ENCODE measurements around the gene RAB42. TPM values are rescaled to one million over a fixed set of nuclear protein-coding genes. Genes with fewer than 3 reads are reported as not detected.

RAB42 gene
- total and polyA plus RNA-seq, 10 of the 15 experiments (the other 5 are each of a cell fraction or from before 2014, with no cell fraction given), result 0.16 to 4.5 (median 0.49) TPM

- TF ChIP-seq MTA2 (IDR thresholded peaks at IDR 0.05; ENCODE audit: low read depth), result no peak
- TF ChIP-seq WRNIP1 (IDR thresholded peaks at IDR 0.05; ENCODE audit: borderline replicate concordance, low read depth, low read length), result no peak
- TF ChIP-seq TCF3 (IDR thresholded peaks at IDR 0.05; ENCODE audit: borderline replicate concordance, insufficient read depth, low read depth, low read length), result peak; percentile 81
- peak; percentile 42; the same call in 1 of the 2 replicates for TF ChIP-seq SREBF2 (IDR thresholded peaks at IDR 0.05; ENCODE audit: low read length)
- TF ChIP-seq USF2 (IDR thresholded peaks at IDR 0.05; ENCODE audit: borderline replicate concordance, low read depth, low read length), result peak; percentile 66; the same call in 1 of the 2 replicates
- TF ChIP-seq NBN (IDR thresholded peaks at IDR 0.05), result peak; percentile 88
- no peak for TF ChIP-seq FOXM1 (IDR thresholded peaks at IDR 0.05; ENCODE audit: low read depth, low read length)
- TF ChIP-seq MAX (IDR thresholded peaks at IDR 0.05; ENCODE audit: low read depth, low read length), result peak; percentile 98
- TF ChIP-seq IRF4 (IDR thresholded peaks at IDR 0.05; ENCODE audit: low read depth, low read length), result peak; percentile 57; the same call in 1 of the 2 replicates
- no peak for TF ChIP-seq NR2C2 (IDR thresholded peaks at IDR 0.05; ENCODE audit: borderline replicate concordance, control insufficient read depth, insufficient read length, low read depth)
- 0 out of 2 replicates have a peak, but pooled peaks have one; percentile 38 for TF ChIP-seq GATAD2B (conservative IDR thresholded peaks at IDR 0.05; ENCODE audit: low read depth)
- no peak for TF ChIP-seq RFX5 (IDR thresholded peaks at IDR 0.05; ENCODE audit: low read depth, low read length)
- TF ChIP-seq ATF3 (IDR thresholded peaks at IDR 0.05; ENCODE audit: borderline replicate concordance, extremely low read depth, low read depth, low read length), result no peak
- no peak for TF ChIP-seq REST (IDR thresholded peaks at IDR 0.05; ENCODE audit: low read depth, low read length)
- TF ChIP-seq CEBPB (IDR thresholded peaks at IDR 0.05; ENCODE audit: borderline replicate concordance in 1 of 2, low read depth in 2 of 2, low read length in 2 of 2), result no peak
- TF ChIP-seq CBX5 (IDR thresholded peaks at IDR 0.05; ENCODE audit: low read depth), result peak; percentile 83; the same call in 1 of the 2 replicates
- no peak for TF ChIP-seq HSF1 (IDR thresholded peaks at IDR 0.05; ENCODE audit: low read depth, low read length)
- no peak for TF ChIP-seq CEBPZ (IDR thresholded peaks at IDR 0.05; ENCODE audit: low read depth, low read length)
- TF ChIP-seq MYC (IDR thresholded peaks at IDR 0.05; ENCODE audit: insufficient read depth, insufficient read length, insufficient replicate concordance, low read length, severe bottlenecking), result peak; percentile 95
These were observed 51.0 kb downstream of the RAB42 start, which contains the start of gene TAF12 (continued) for GRCh38 chr1:28642847-28643635.

All from GM12878 (cell line).